Lower lobe of right lung (tissue), 2 donors: ENCODE data around the gene SNED1. TPM values are rescaled to one million over a fixed set of nuclear protein-coding genes. Genes with fewer than 3 reads are reported as not detected.
A peak's percentile ranks its signal among the peaks of the same experiment; 100 is the strongest.

Source experiments
- ATAC-seq, 2 donors: fragments of 200-7000 bp; cut with Tn5 transposase; one replicate each; pipeline ENCODE4 v1.9.1; 2020 to 2022; ENCODE audit warnings: mild to moderate bottlenecking in 2 of 2, moderate library complexity in 2 of 2
- DNase-seq: peaks from one replicate; pipeline ENCODE4 v3.0.0-alpha.2; 2020
- H3K27ac ChIP-seq: fragments of 200-600 bp; one replicate; pipeline ENCODE4 v1.8.0; 2022
- H3K27me3 ChIP-seq: fragments of 200-600 bp; one replicate; pipeline ENCODE4 v1.8.0; 2022; ENCODE audit warnings: low read depth
- H3K36me3 ChIP-seq: fragments of 200-600 bp; one replicate; pipeline ENCODE4 v1.8.0; 2022; ENCODE audit warnings: mild to moderate bottlenecking
- H3K4me1 ChIP-seq: fragments of 200-600 bp; one replicate; pipeline ENCODE4 v1.8.0; 2022
- H3K4me3 ChIP-seq: fragments of 200-600 bp; one replicate; pipeline ENCODE4 v1.8.0; 2022; ENCODE audit warnings: mild to moderate bottlenecking
- H3K9me3 ChIP-seq: fragments of 200-600 bp; one replicate; pipeline ENCODE4 v1.8.0; 2022
- intact Hi-C: fragments of 100-400 bp; cut with DNase I; formaldehyde crosslinking; loops from one replicate; pipeline ENCODE4 v1.11.0; 2022
- total RNA-seq: library from RNA; stranded (reverse); fragmentation: NEBNext Ultra II Directional; extraction: Animal tissue kit (Norgen Biotek cat#: 25700); gene quantifications from one replicate; pipeline ENCODE4 v1.2.1, GENCODE V29; 2021
- TF ChIP-seq, protein P1 (sequence below): fragments of 200-600 bp; IDR thresholded peaks from one replicate; pipeline ENCODE4 v1.8.0; 2022; ENCODE audit warnings: antibody characterized with exemption, mild to moderate bottlenecking
- donor health status: DM: no; HTN: yes; CAD: no; lungs with severe emphysema.

The SNED1 gene
- total RNA-seq, 1 donor from 2014 or later, result 36.2 TPM

DNA sequence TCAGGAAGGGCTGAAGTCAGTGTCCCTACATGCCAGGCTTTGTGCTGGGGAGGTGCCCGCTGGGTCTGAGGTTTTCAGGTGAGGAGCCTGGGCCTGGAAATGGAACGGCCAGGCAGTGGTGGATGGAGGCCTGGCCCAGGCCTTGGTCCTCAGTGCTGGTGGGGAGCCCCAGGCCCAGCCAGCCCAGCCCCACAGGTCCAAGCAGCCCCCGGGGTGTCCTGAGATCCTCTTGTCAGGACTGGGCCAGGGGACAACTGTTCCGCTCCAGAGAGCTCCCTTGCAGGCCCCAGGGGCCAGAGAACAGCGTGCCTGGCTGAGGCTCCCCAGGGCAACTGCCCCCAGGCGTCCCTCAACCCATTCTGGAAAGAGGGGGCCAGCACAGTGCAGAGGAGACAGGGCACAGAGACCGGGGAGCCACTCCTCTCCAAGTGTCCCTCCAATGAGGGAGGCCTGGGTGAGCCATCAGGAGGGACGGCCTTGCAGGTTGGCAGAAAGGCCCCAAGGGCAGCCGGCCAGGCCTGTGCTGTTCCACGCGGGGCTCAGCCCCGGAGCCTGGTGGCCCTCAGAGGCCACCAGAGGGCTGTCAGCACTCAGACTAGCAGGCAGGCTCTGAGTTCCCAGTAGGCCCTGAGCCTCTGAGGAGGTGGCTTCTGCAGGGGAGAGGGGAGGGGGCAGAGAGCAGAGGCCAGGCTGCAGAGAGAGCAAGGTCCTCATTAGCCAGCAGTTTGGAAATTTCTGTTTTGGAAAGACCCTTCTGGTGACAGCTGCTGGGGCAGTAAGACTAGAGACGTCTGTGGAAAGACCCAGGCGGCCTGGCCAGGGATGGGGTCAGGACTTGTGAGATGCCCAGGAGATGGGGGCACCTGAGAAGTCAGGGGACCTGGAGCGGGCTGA, 29.4 kb upstream of the SNED1 start:
- no peak for ATAC-seq
- no peaks in the 10 kb centered on the region for H3K36me3 ChIP-seq
- H3K27ac ChIP-seq, result no peak overlapping the region
- no peaks in the 10 kb centered on the region for H3K27me3 ChIP-seq
- peak; percentile 45 for DNase-seq
- H3K9me3 ChIP-seq, result no peaks in the 10 kb centered on the region
- TF ChIP-seq, protein P1, sequence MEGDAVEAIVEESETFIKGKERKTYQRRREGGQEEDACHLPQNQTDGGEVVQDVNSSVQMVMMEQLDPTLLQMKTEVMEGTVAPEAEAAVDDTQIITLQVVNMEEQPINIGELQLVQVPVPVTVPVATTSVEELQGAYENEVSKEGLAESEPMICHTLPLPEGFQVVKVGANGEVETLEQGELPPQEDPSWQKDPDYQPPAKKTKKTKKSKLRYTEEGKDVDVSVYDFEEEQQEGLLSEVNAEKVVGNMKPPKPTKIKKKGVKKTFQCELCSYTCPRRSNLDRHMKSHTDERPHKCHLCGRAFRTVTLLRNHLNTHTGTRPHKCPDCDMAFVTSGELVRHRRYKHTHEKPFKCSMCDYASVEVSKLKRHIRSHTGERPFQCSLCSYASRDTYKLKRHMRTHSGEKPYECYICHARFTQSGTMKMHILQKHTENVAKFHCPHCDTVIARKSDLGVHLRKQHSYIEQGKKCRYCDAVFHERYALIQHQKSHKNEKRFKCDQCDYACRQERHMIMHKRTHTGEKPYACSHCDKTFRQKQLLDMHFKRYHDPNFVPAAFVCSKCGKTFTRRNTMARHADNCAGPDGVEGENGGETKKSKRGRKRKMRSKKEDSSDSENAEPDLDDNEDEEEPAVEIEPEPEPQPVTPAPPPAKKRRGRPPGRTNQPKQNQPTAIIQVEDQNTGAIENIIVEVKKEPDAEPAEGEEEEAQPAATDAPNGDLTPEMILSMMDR, result no peak
- H3K4me1 ChIP-seq, result peaks cover 13% of the 10 kb centered on the region
- H3K4me3 ChIP-seq, result no peak overlapping the region
- intact Hi-C loops, result no loop called here

DNA sequence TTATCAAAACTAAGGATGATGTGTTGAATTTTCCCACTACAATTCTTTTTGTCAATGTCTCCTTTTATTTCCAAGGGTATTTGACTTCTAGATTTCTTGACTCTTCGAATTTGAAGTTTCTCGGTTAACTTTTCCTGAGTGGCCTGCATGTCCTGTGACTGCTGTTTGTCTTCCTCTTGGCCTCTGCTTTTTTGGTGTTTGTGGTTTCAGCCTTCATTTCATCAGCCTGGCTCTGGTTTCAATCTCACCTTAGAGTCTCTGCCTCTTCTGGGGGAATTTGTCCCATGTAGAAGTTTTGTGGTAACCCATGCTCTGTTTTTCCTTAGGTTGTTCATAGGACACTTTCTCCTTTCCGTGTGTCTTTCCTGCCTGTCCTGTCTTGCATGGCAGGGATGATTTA, 28.3 kb upstream of the SNED1 start:
- Histone ChIP-seq H3K4me1 (peaks cover 4% of the 10 kb centered on the region), H3K4me3 (no peak overlapping the region), H3K9me3 (no peaks in the 10 kb centered on the region), H3K27ac (no peak overlapping the region), H3K27me3 (no peaks in the 10 kb centered on the region), H3K36me3 (no peaks in the 10 kb centered on the region)
- TF ChIP-seq, protein P1, result no peak
- intact Hi-C loops, result no loop called here
- DNase-seq (no peak), ATAC-seq (no peak)

DNA sequence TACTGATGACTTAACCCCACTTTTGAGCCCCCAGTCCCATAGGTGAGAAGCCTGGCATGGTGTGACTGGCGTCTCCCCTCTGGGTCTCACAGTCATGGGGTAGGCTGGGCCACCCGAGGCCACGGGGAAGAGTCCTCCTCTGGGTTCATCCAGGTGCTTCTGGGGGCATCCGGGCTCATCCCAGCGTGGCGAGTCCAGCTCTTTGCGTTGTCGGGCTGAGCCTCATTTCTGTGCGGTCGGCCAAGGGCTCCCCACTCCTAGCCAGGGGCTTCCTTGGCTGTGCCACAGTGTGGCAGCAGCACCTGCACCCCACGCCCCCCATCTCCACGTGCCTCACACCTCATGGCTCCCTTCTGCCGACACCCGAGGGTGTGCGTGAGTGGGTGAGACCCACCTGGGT, 27.6 kb upstream of the SNED1 start:
- Histone ChIP-seq H3K36me3 (no peaks in the 10 kb centered on the region), H3K4me3 (no peak overlapping the region), H3K4me1 (no peaks in the 10 kb centered on the region), H3K27ac (no peak overlapping the region), H3K27me3 (no peaks in the 10 kb centered on the region), H3K9me3 (no peaks in the 10 kb centered on the region)
- no peak for ATAC-seq
- DNase-seq, result peak; percentile 35
- TF ChIP-seq, protein P1, result no peak
- intact Hi-C loops, result no loop called here

DNA sequence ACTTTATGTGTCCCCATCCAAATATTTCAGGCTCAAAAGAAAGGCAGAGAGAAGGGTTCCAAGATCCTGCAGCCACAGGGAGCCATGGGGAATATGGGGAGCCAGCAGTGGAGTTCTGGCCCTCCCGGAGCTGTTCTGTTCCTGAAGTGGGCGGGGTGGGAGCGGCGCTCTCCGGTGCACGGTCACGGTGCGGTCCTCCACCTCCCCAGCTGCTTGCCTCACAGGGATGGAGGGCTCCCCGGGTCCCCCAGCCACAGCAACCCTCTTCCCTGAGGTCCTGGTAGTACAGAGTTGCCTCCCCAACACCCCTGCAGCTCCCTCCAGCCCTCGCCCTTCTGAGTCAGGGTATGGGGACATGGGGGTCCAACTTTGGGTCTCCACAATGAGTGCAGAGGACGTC, 26.2 kb upstream of the SNED1 start:
- Histone ChIP-seq H3K36me3 (no peaks in the 10 kb centered on the region), H3K4me3 (no peak overlapping the region), H3K9me3 (no peaks in the 10 kb centered on the region), H3K27ac (no peak overlapping the region), H3K27me3 (no peaks in the 10 kb centered on the region), H3K4me1 (no peaks in the 10 kb centered on the region)
- DNase-seq, result peak; percentile 41
- intact Hi-C loops, result no loop called here
- ATAC-seq, result no peak
- TF ChIP-seq, protein P1, result no peak

DNA sequence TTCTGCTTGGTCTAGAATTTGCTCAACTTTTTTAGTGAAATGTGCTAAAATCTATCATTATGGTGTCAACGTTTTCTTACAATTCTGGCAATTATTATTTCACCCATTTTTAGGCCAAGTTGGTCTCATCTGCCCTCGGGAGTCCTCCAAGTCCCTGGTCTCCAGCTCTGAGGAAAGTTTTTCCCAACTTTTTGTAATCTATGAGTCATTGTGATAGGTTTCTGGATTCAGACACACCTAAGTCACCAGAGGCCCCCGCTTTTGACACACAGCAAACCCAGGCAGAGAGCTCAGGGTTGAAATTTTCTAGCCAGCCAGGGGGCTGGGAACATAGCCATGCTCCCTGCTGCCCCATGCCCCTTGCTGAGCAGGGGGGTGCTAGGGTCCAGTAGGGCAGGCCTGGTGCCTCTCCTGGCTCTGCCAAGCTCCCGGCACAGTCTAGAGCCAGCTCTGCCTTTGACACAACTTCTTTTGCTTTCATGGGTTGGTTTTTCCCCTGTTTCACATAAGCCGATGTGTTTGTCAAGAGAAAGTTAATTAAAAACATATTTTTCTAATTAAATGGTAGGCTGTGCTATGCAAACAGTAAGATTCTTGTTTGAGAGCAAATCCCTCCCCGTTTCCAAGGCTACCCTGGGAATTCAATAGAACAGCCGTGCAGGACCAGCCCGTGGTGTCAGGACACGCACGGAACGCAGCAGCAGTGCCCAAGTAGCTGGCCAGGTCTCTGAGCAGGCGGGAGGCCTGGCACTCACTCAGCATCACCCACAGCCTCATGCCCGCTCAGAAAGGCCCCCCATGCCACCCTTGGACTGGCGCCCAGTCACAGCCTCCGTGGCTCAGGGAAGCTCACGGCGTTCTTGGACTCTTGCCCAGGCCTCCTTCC, 25.5 kb upstream of the SNED1 start:
- peak; percentile 46 for DNase-seq
- ATAC-seq, result peak in 1 of 2 donors; percentile 19
- intact Hi-C loops, result no loop called here

More for the DNA sequence above, 25.5 kb upstream of the SNED1 start:
- TF ChIP-seq, protein P1, result no peak
- Histone ChIP-seq H3K36me3 (no peaks in the 10 kb centered on the region), H3K4me3 (no peak overlapping the region), H3K27ac (no peak overlapping the region), H3K9me3 (no peaks in the 10 kb centered on the region), H3K4me1 (no peaks in the 10 kb centered on the region), H3K27me3 (no peaks in the 10 kb centered on the region)
